SK-N-MC (cell line): ENCODE results near the gene CDS1.

Source experiments
- EZH2 ChIP-seq: fragments of 200-600 bp; sonication (generic); IDR thresholded peaks from one replicate; pipeline ENCODE4 v1.6.1; 2017; ENCODE audit warnings: antibody characterized with exemption
- POLR2AphosphoS5 ChIP-seq: IDR thresholded peaks from 2 replicates; pipeline ENCODE4 v1.6.1; 2012; ENCODE audit warnings: mild to moderate bottlenecking, low read depth, low read length, borderline replicate concordance

- TF ChIP-seq POLR2AphosphoS5 (no peak), EZH2 (no peak)
Measured at GRCh38 chr4:84623661-84624060, 40.7 kb downstream of the CDS1 start.
